Fibroblast of lung (primary cell): ENCODE measurements around the gene COLQ. TPM values are rescaled to one million over a fixed set of nuclear protein-coding genes. Genes with fewer than 3 reads are reported as not detected.
"Not testable (repeated sequence)": the region's sequence is repeated elsewhere in the genome, so short reads cannot be mapped to it uniquely, and the experiment has no call there.

ENCODE experiments used
- DNase-seq, 2 donors: peaks; one replicate each; pipeline versions ENCODE4 v3.0.0 to v3.0.0-alpha.2; 2010; ENCODE audit warnings: low read depth in 2 of 2
- H2AFZ ChIP-seq: 2 replicates; pipeline ENCODE4 v1.5.1; 2012; ENCODE audit warnings: low read length, control low read depth, inconsistent platforms
- H3K27ac ChIP-seq: 2 replicates; pipeline ENCODE4 v1.5.1; 2011; ENCODE audit warnings: low read length, control low read depth; ENCODE audit not compliant: insufficient read depth
- H3K27me3 ChIP-seq: 2 replicates; pipeline ENCODE4 v1.5.1; 2011; ENCODE audit warnings: mild to moderate bottlenecking, low read length; ENCODE audit not compliant: control insufficient read depth, insufficient read depth
- H3K36me3 ChIP-seq: 2 replicates; pipeline ENCODE4 v1.5.1; 2011; ENCODE audit warnings: low read length; ENCODE audit not compliant: control insufficient read depth, insufficient read depth
- H3K4me1 ChIP-seq: 2 replicates; pipeline ENCODE4 v1.5.1; 2011; ENCODE audit warnings: low read length; ENCODE audit not compliant: control insufficient read depth, insufficient read depth; ENCODE audit errors: extremely low read depth
- H3K4me2 ChIP-seq: 2 replicates; pipeline ENCODE4 v1.5.1; 2011; ENCODE audit warnings: low read length, control low read depth; ENCODE audit not compliant: insufficient read depth; ENCODE audit errors: extremely low read depth
- H3K4me3 ChIP-seq, 4 experiments: fragments of 200-600 bp in 1 of 4; sonication (generic) in 1 of 4; replicated peaks in 1 of 4; 2 replicates each; pipeline ENCODE4 v1.5.1; 2011 to 2016; ENCODE audit warnings: low read length in 4 of 4, low read depth in 3 of 4, mild to moderate bottlenecking in 3 of 4, control low read depth in 2 of 4, inconsistent platforms in 1 of 4, mixed read lengths in 1 of 4; ENCODE audit not compliant: insufficient read depth in 1 of 4; ENCODE audit errors: control extremely low read depth in 1 of 4
- H3K79me2 ChIP-seq: 2 replicates; pipeline ENCODE4 v1.5.1; 2012; ENCODE audit warnings: mild to moderate bottlenecking, low read length, inconsistent platforms; ENCODE audit not compliant: control insufficient read depth, insufficient read depth
- H3K9ac ChIP-seq: 2 replicates; pipeline ENCODE4 v1.5.1; 2011; ENCODE audit warnings: mild to moderate bottlenecking, low read length, control low read depth; ENCODE audit not compliant: insufficient read depth
- H3K9me3 ChIP-seq: 2 replicates; pipeline ENCODE4 v1.5.1; 2012; ENCODE audit warnings: low read depth, low read length; ENCODE audit not compliant: control insufficient read depth, insufficient read depth
- H4K20me1 ChIP-seq: 2 replicates; pipeline ENCODE4 v1.5.1; 2011; ENCODE audit warnings: low read length; ENCODE audit not compliant: control insufficient read depth, insufficient read depth; ENCODE audit errors: extremely low read depth
- EZH2 ChIP-seq: IDR thresholded peaks from 2 replicates; pipeline ENCODE4 v1.5.1; 2012; ENCODE audit warnings: low read length, control low read depth, mild to moderate bottlenecking; ENCODE audit errors: missing control alignments
- polyA plus RNA-seq, 2 donors: library from polyadenylated mRNA; depleted of rRNA in 1 of 2; stranded (reverse) in 1 of 2; unstranded in 1 of 2; fragments of >200 nt; gene quantifications; 2 replicates each; pipeline ENCODE4 v1.2.1, GENCODE V29; 2011 to 2012; ENCODE audit warnings: missing spikeins in 1 of 2
- total RNA-seq: library from RNA; depleted of rRNA; stranded (reverse); fragments of >200 nt; gene quantifications from 2 replicates; pipeline ENCODE4 v1.2.1, GENCODE V29; 2014
- TF ChIP-seq, protein P1 (sequence below), 2 donors: IDR thresholded peaks in 1 of 2; conservative IDR thresholded peaks in 1 of 2; 1 replicate in 1 of 2; 2 replicates in 1 of 2; pipeline ENCODE4 v1.5.1; 2011 to 2012; ENCODE audit warnings: low read length in 2 of 2, control low read depth in 1 of 2, inconsistent platforms in 1 of 2, low read depth in 1 of 2, mild to moderate bottlenecking in 1 of 2

The COLQ gene
- total and polyA plus RNA-seq, 2 donors (not counting 1 experiment from before 2014, with no cell fraction given): 0.33 to 0.34 TPM

DNA sequence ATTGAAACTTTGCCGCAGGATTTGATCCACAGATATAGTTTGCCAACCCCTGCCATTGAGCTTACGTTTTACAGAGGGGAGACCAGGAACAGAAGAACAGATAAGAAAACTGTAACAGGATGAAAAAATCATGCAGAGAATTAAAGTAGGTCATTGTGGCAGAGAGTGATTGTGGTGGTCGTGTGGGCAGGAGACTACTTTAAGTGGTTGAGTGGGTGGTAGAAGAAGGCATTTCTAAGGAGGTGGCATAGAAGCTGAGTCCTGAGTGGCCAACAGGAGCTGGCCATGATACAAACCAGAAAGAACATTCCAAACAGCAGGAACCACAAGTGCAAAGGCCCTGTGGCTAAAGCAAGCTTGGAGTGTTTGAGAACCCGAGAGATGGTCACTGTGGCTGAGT lies 34.5 kb downstream of the COLQ start:
- H3K4me1 ChIP-seq: no peaks in the 10 kb centered on the region
- H3K9me3 ChIP-seq: no peaks in the 10 kb centered on the region
- H3K4me3 ChIP-seq: no peak overlapping the region
- H4K20me1 ChIP-seq: no peaks in the 10 kb centered on the region
- no peak for TF ChIP-seq EZH2
- TF ChIP-seq, protein P1, sequence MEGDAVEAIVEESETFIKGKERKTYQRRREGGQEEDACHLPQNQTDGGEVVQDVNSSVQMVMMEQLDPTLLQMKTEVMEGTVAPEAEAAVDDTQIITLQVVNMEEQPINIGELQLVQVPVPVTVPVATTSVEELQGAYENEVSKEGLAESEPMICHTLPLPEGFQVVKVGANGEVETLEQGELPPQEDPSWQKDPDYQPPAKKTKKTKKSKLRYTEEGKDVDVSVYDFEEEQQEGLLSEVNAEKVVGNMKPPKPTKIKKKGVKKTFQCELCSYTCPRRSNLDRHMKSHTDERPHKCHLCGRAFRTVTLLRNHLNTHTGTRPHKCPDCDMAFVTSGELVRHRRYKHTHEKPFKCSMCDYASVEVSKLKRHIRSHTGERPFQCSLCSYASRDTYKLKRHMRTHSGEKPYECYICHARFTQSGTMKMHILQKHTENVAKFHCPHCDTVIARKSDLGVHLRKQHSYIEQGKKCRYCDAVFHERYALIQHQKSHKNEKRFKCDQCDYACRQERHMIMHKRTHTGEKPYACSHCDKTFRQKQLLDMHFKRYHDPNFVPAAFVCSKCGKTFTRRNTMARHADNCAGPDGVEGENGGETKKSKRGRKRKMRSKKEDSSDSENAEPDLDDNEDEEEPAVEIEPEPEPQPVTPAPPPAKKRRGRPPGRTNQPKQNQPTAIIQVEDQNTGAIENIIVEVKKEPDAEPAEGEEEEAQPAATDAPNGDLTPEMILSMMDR (conservative IDR thresholded peaks at IDR 0.05 in 1 of 2, IDR thresholded peaks at IDR 0.05 in 1 of 2; ENCODE audit: low read depth in 1 of 2, low read length in 2 of 2): no peak
- DNase-seq: no peak
- H3K36me3 ChIP-seq: no peaks in the 10 kb centered on the region
- no peak overlapping the region for H2AFZ ChIP-seq
- no peak overlapping the region for H3K4me2 ChIP-seq
- H3K27ac ChIP-seq: no peak overlapping the region
- no peaks in the 10 kb centered on the region for H3K79me2 ChIP-seq
- H3K9ac ChIP-seq: no peak overlapping the region
- no peaks in the 10 kb centered on the region for H3K27me3 ChIP-seq

DNA sequence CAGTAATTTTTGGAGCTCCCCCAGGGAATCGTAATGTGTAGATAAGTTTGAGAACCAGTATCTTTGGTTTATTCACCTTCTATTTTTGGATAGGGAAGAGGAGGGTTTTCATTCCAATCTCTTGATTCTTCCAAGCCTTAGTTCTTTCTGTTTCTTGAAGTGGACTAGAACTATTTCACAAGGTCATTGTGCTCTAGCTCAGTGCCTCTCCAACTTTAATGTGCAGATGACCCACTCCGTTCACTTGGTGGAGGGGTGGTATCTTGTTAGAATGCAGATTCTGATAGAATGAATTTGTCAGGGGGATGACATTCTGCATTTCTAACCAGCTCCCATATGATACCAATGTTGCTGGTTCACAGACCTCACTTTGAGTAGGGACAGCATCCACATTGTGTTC lies 35.5 kb downstream of the COLQ start:
- Histone ChIP-seq H3K4me1 (no peaks in the 10 kb centered on the region), H3K4me3 (no peak overlapping the region), H2AFZ (no peak overlapping the region), H3K79me2 (no peaks in the 10 kb centered on the region), H3K9ac (no peak overlapping the region), H3K27ac (no peak overlapping the region), H3K36me3 (no peaks in the 10 kb centered on the region), H3K9me3 (no peaks in the 10 kb centered on the region), H3K4me2 (no peak overlapping the region), H3K27me3 (no peaks in the 10 kb centered on the region), H4K20me1 (no peaks in the 10 kb centered on the region)
- no peak for DNase-seq
- no peak for TF ChIP-seq EZH2
- TF ChIP-seq, protein P1 (conservative IDR thresholded peaks at IDR 0.05 in 1 of 2, IDR thresholded peaks at IDR 0.05 in 1 of 2; ENCODE audit: low read depth in 1 of 2, low read length in 2 of 2): no peak

DNA sequence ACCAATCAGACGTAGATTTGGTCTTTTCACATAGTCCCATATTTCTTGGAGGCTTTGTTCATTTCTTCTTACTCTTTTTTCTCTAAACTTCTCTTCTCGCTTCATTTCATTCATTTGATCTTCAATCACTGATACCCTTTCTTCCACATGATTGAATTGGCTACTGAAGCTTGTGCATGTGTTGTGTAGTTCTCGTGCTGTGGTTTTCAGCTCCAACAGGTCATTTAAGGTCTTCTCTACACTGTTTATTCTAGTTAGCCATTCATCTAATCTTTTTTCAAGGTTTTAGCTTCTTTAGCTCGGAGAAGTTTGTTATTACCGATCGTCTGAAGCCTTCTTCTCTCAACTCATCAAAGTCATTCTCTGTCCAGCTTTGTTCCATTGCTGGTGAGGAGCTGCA lies 37.0 kb downstream of the COLQ start:
- H3K27me3 ChIP-seq, H3K79me2 ChIP-seq, H3K4me2 ChIP-seq, H3K36me3 ChIP-seq, H3K27ac ChIP-seq, H2AFZ ChIP-seq, H3K9me3 ChIP-seq, DNase-seq, H4K20me1 ChIP-seq, H3K9ac ChIP-seq, H3K4me3 ChIP-seq, H3K4me1 ChIP-seq: not testable (repeated sequence)
